ENCODE measurements around the gene FMO3.

DNA sequence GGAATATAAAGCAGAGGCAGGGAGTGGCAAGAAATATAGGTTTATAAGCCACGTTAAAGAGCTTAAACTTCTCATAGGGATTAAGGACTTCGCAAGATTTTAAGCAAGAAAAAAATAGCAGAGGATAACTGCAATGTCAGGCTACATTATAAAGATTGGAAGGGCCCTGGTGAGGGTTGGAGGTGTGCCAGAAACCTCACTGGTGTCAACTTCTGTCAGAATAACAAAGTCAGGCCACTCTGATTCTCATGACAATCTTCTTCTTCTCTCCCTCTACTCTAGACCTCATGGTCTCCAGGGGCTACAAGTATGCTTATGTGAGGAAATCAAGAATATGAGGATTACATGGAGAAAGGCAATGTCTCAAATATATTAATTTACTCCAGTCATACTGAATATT is 61.8 kb downstream of the FMO3 start:
- TF ChIP-seq ZNF24 (tag by site-specific recombination; IDR thresholded peaks at IDR 0.05): no peak
- TF ChIP-seq ZNF558 (tag by site-specific recombination; IDR thresholded peaks at IDR 0.05): no peak
- TF ChIP-seq ZSCAN23 (tag by site-specific recombination; IDR thresholded peaks at IDR 0.05): no peak
- TF ChIP-seq ZNF274 (IDR thresholded peaks at IDR 0.05; ENCODE audit: low read length): no peak
- TF ChIP-seq ZNF274 (tag by site-specific recombination; IDR thresholded peaks at IDR 0.05; ENCODE audit: borderline replicate concordance): no peak
- TF ChIP-seq, protein P1, sequence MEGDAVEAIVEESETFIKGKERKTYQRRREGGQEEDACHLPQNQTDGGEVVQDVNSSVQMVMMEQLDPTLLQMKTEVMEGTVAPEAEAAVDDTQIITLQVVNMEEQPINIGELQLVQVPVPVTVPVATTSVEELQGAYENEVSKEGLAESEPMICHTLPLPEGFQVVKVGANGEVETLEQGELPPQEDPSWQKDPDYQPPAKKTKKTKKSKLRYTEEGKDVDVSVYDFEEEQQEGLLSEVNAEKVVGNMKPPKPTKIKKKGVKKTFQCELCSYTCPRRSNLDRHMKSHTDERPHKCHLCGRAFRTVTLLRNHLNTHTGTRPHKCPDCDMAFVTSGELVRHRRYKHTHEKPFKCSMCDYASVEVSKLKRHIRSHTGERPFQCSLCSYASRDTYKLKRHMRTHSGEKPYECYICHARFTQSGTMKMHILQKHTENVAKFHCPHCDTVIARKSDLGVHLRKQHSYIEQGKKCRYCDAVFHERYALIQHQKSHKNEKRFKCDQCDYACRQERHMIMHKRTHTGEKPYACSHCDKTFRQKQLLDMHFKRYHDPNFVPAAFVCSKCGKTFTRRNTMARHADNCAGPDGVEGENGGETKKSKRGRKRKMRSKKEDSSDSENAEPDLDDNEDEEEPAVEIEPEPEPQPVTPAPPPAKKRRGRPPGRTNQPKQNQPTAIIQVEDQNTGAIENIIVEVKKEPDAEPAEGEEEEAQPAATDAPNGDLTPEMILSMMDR (tag by site-specific recombination; IDR thresholded peaks at IDR 0.05): no peak
- TF ChIP-seq ZNF23 (tag by site-specific recombination; IDR thresholded peaks at IDR 0.05; ENCODE audit: borderline replicate concordance): no peak
- no peak for TF ChIP-seq ZBTB8A (tag by site-specific recombination; IDR thresholded peaks at IDR 0.05)
- no peak for TF ChIP-seq ZNF549 (tag by site-specific recombination; IDR thresholded peaks at IDR 0.05)
- TF ChIP-seq ZNF658 (tag by site-specific recombination; IDR thresholded peaks at IDR 0.05): no peak
